GM10266 (cell line): ENCODE results near the gene CABLES2.
A peak's percentile ranks its signal among the peaks of the same experiment; 100 is the strongest.

Experiments used
- DNase-seq: peaks from one replicate; pipeline ENCODE4 v3.0.0; 2012; ENCODE audit errors: extremely low spot score
- CTCF ChIP-seq: IDR thresholded peaks from 2 replicates; pipeline ENCODE4 v1.5.1; 2012; ENCODE audit warnings: mild to moderate bottlenecking, low read depth; ENCODE audit not compliant: control insufficient read depth, insufficient read depth; ENCODE audit errors: missing control alignments

CABLES2 gene

GRCh38 chr20:62339647-62340062 lies 67.4 kb downstream of the CABLES2 start:
- peak; percentile 75 for DNase-seq
- no peak for TF ChIP-seq CTCF
